Natural killer cell (primary cell): ENCODE measurements around the gene FBXW11. TPM values are rescaled to one million over a fixed set of nuclear protein-coding genes. Genes with fewer than 3 reads are reported as not detected.
"Not testable (repeated sequence)": the region's sequence is repeated elsewhere in the genome, so short reads cannot be mapped to it uniquely, and the experiment has no call there.

Experiments used
- ATAC-seq, 3 donors: fragments of 150-1000 bp in 2 of 3; fragments of 200-7000 bp in 1 of 3; cut with Tn5 transposase; 1 replicate in 1 of 3; 2 replicates in 2 of 3; pipeline ENCODE4 v1.10.0; 2021; ENCODE audit warnings: mild to moderate bottlenecking in 2 of 3, moderate library complexity in 2 of 3
- DNase-seq, 2 donors: peaks; one replicate each; pipeline versions ENCODE4 v3.0.0 to v3.0.0-alpha.2; 2013 to 2021; ENCODE audit warnings: mixed read lengths in 1 of 2
- H3K27ac ChIP-seq: one replicate; pipeline ENCODE4 v1.5.1; 2013; ENCODE audit warnings: mild to moderate bottlenecking, low read length
- H3K27me3 ChIP-seq: one replicate; pipeline ENCODE4 v1.6.1; 2013; ENCODE audit warnings: low read length; ENCODE audit not compliant: control insufficient read depth, insufficient read depth
- H3K36me3 ChIP-seq: one replicate; pipeline ENCODE4 v1.6.1; 2013; ENCODE audit warnings: low read length; ENCODE audit not compliant: control insufficient read depth, insufficient read depth
- H3K4me1 ChIP-seq: one replicate; pipeline ENCODE4 v1.6.1; 2013; ENCODE audit warnings: low read length; ENCODE audit not compliant: control insufficient read depth, insufficient read depth
- H3K4me3 ChIP-seq: one replicate; pipeline ENCODE4 v1.5.1; 2013; ENCODE audit warnings: low read length
- H3K9me3 ChIP-seq: one replicate; pipeline ENCODE4 v1.6.1; 2013; ENCODE audit warnings: low read length; ENCODE audit not compliant: control insufficient read depth, insufficient read depth
- H3K27ac Mint-ChIP-seq, 2 donors: one replicate each; pipeline ENCODE4 v1.8.0; 2022; ENCODE audit warnings: mild to moderate bottlenecking in 2 of 2, mixed read lengths in 2 of 2, moderate library complexity in 1 of 2
- H3K27me3 Mint-ChIP-seq, 2 donors: one replicate each; pipeline ENCODE4 v1.8.0; 2022; ENCODE audit warnings: low read depth in 2 of 2, mixed read lengths in 2 of 2
- H3K36me3 Mint-ChIP-seq: one replicate; pipeline ENCODE4 v1.8.0; 2022; ENCODE audit warnings: mixed read lengths
- H3K4me1 Mint-ChIP-seq, 2 donors: one replicate each; pipeline ENCODE4 v1.8.0; 2022; ENCODE audit warnings: mixed read lengths in 2 of 2
- H3K4me3 Mint-ChIP-seq: one replicate; pipeline ENCODE4 v1.8.0; 2022; ENCODE audit warnings: mild to moderate bottlenecking, moderate library complexity, mixed read lengths
- H3K9me3 Mint-ChIP-seq, 2 donors: one replicate each; pipeline ENCODE4 v1.8.0; 2022; ENCODE audit warnings: mixed read lengths in 2 of 2
- CTCF ChIP-seq: fragments of 200-600 bp; IDR thresholded peaks from one replicate; pipeline ENCODE4 v1.8.0; 2022; ENCODE audit warnings: antibody characterized with exemption
- WGBS: methylation state at CpG from one replicate; pipeline ENCODE4 v1.1.7; 2013; ENCODE audit warnings: missing lambda C conversion rate; ENCODE audit not compliant: insufficient coverage; 5-methylcytosine and 5-hydroxymethylcytosine counted together
- intact Hi-C: fragments of 100-400 bp; cut with micrococcal nuclease; formaldehyde crosslinking; loops from one replicate; pipeline ENCODE4 v1.14.2; 2022
- total RNA-seq, 4 donors: library from RNA; stranded (reverse); fragments of 120-200 nt in 1 of 4; gene quantifications; one replicate each; pipeline versions ENCODE4 v1.2.3 to v1.2.4, GENCODE V29; 2013 to 2022

FBXW11 gene
- total RNA-seq, 3 donors from 2014 or later (not counting 1 experiment from before 2014, with no cell fraction given): 26.7 to 40.3 (median 39.5) TPM

GRCh38 chr5:171978016-171978415 lies 28.4 kb downstream of the FBXW11 start:
- ATAC-seq (peak; percentile 24 to 72 (median 68)), DNase-seq (peak in 1 of 2 donors; percentile 17)
- H3K36me3 ChIP-seq: no peaks in the 10 kb centered on the region
- intact Hi-C loops: no loop called here
- Mint-ChIP-seq H3K36me3 (no peaks in the 10 kb centered on the region), H3K4me1 (peaks cover 55 to 58% of the 10 kb centered on the region in 2 donors), H3K27ac (peak overlapping the region; percentile 50 to 81), H3K4me3 (peak overlapping the region; percentile 62), H3K27me3 (no peaks in the 10 kb centered on the region), H3K9me3 (peaks cover 0 to 3% of the 10 kb centered on the region in 2 donors)
- peaks cover 45% of the 10 kb centered on the region for H3K4me1 ChIP-seq
- H3K27ac ChIP-seq: peak overlapping the region; percentile 16
- 0% methylated on average over 1 of the region's 1 CpG for WGBS
- no peak overlapping the region for H3K4me3 ChIP-seq
- H3K9me3 ChIP-seq: peaks cover 6% of the 10 kb centered on the region
- H3K27me3 ChIP-seq: no peaks in the 10 kb centered on the region
- TF ChIP-seq CTCF: no peak

GRCh38 chr5:171977244-171977950 lies 29.0 kb downstream of the FBXW11 start:
- Histone ChIP-seq H3K27ac (peak overlapping the region; percentile 16), H3K4me1 (peaks cover 40% of the 10 kb centered on the region)
- H3K36me3 ChIP-seq, H3K4me3 ChIP-seq, H3K9me3 Mint-ChIP-seq, intact Hi-C loops, H3K9me3 ChIP-seq, H3K27me3 ChIP-seq, DNase-seq, H3K27me3 Mint-ChIP-seq, H3K36me3 Mint-ChIP-seq: not testable (repeated sequence)
- peak in 1 of 3 donors; percentile 22 for ATAC-seq
- H3K27ac Mint-ChIP-seq: peak overlapping the region; percentile 50 to 81
- WGBS: 86% methylated on average over 3 of the region's 6 CpGs
- peaks cover 56 to 59% of the 10 kb centered on the region in 2 donors for H3K4me1 Mint-ChIP-seq
- peak overlapping the region; percentile 62 for H3K4me3 Mint-ChIP-seq

GRCh38 chr5:171975877-171976667 lies 30.4 kb downstream of the FBXW11 start:
- Mint-ChIP-seq H3K27me3 (no peaks in the 10 kb centered on the region), H3K9me3 (peaks cover 0 to 3% of the 10 kb centered on the region in 2 donors), H3K4me1 (peaks cover 55 to 56% of the 10 kb centered on the region in 2 donors), H3K4me3 (peak overlapping the region; percentile 69), H3K36me3 (no peaks in the 10 kb centered on the region), H3K27ac (peak overlapping the region; percentile 7 to 50)
- TF ChIP-seq CTCF: no peak
- intact Hi-C loops: no loop called here
- Histone ChIP-seq H3K4me1 (peaks cover 41% of the 10 kb centered on the region), H3K27ac (no peak overlapping the region), H3K4me3 (no peak overlapping the region), H3K36me3 (no peaks in the 10 kb centered on the region), H3K9me3 (peaks cover 6% of the 10 kb centered on the region), H3K27me3 (no peaks in the 10 kb centered on the region)
- 93% methylated on average over 5 of the region's 5 CpGs for WGBS
- ATAC-seq (no peak), DNase-seq (no peak)

GRCh38 chr5:171975262-171975876 lies 31.1 kb downstream of the FBXW11 start:
- H3K36me3 Mint-ChIP-seq: no peaks in the 10 kb centered on the region
- peak overlapping the region; percentile 7 to 67 for H3K27ac Mint-ChIP-seq

More at GRCh38 chr5:171975262-171975876, 31.1 kb downstream of the FBXW11 start:
- Histone ChIP-seq H3K36me3 (no peaks in the 10 kb centered on the region), H3K27ac (no peak overlapping the region), H3K4me3 (no peak overlapping the region), H3K27me3 (no peaks in the 10 kb centered on the region), H3K9me3 (peaks cover 6% of the 10 kb centered on the region), H3K4me1 (peaks cover 41% of the 10 kb centered on the region)
- Mint-ChIP-seq H3K4me1 (peaks cover 62 to 63% of the 10 kb centered on the region in 2 donors), H3K9me3 (peaks cover 0 to 3% of the 10 kb centered on the region in 2 donors), H3K4me3 (peak overlapping the region; percentile 69), H3K27me3 (no peaks in the 10 kb centered on the region)
- ATAC-seq (no peak), DNase-seq (no peak)
- no peak for TF ChIP-seq CTCF
- intact Hi-C loops: no loop called here
- WGBS: 45% methylated on average over 2 of the region's 3 CpGs
